C4-2B (cell line): Measurements from ENCODE around the gene LILRA6.
"Not testable (repeated sequence)": the region's sequence is repeated elsewhere in the genome, so short reads cannot be mapped to it uniquely, and the experiment has no call there.

Source experiments
- H3K27ac ChIP-seq: fragments of 450-650 bp; 2 replicates; pipeline ENCODE4 v1.5.1; 2017
- ZFX ChIP-seq: fragments of 450-650 bp; IDR thresholded peaks from 2 replicates; pipeline ENCODE4 v1.6.1; 2017
- TF ChIP-seq, protein P1 (sequence below): fragments of 450-650 bp; conservative IDR thresholded peaks from 2 replicates; pipeline ENCODE4 v1.5.1; 2017; ENCODE audit warnings: mild to moderate bottlenecking

Gene LILRA6

DNA sequence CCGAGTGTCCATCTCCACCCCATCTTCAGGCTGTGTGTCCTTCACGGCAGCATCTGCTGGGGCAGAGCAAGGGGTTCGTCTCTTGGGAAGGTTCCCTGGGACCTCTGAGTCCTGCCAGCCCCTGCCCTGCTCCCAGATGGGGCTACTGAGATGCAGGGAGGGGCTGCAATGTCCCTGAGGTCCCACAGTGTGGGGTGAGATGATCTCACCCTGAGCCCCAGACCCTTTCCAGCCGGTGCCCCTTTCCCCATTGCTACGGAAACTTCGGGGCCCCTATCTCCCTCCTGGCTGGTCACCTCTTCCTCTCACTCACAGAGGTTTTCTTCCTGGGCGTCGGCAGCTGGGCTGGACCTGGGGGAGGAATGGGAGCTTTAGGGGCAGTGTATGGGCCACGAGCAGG, 33.4 kb upstream of the LILRA6 start:
- no peak overlapping the region for H3K27ac ChIP-seq
- TF ChIP-seq, protein P1, sequence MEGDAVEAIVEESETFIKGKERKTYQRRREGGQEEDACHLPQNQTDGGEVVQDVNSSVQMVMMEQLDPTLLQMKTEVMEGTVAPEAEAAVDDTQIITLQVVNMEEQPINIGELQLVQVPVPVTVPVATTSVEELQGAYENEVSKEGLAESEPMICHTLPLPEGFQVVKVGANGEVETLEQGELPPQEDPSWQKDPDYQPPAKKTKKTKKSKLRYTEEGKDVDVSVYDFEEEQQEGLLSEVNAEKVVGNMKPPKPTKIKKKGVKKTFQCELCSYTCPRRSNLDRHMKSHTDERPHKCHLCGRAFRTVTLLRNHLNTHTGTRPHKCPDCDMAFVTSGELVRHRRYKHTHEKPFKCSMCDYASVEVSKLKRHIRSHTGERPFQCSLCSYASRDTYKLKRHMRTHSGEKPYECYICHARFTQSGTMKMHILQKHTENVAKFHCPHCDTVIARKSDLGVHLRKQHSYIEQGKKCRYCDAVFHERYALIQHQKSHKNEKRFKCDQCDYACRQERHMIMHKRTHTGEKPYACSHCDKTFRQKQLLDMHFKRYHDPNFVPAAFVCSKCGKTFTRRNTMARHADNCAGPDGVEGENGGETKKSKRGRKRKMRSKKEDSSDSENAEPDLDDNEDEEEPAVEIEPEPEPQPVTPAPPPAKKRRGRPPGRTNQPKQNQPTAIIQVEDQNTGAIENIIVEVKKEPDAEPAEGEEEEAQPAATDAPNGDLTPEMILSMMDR, result no peak
- no peak for TF ChIP-seq ZFX

GRCh38 chr19:54274516-54274915, 31.9 kb upstream of the LILRA6 start:
- not testable (repeated sequence) for H3K27ac ChIP-seq

DNA sequence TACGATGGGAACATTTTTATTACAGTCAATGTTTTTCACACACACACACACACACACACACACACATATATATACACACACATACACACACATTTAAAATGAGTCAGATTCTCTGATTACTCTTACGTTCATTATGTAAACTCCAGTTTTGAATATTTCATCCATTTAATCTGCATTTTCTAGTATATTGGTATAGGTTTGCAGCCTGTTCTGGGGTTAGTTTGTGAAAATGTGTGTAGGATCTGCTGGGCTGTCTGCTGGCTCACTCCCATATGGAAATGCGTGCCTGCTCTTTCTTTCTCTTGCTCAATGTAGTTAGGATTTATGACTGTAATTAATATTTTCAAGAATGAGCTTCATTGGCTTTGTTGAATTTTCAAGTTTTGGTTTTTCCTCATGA, 31.2 kb upstream of the LILRA6 start:
- TF ChIP-seq, protein P1, result no peak
- no peak for TF ChIP-seq ZFX
- no peak overlapping the region for H3K27ac ChIP-seq

- not testable (repeated sequence) for H3K27ac ChIP-seq
Observed at GRCh38 chr19:54272181-54272580, 29.6 kb upstream of the LILRA6 start.

DNA sequence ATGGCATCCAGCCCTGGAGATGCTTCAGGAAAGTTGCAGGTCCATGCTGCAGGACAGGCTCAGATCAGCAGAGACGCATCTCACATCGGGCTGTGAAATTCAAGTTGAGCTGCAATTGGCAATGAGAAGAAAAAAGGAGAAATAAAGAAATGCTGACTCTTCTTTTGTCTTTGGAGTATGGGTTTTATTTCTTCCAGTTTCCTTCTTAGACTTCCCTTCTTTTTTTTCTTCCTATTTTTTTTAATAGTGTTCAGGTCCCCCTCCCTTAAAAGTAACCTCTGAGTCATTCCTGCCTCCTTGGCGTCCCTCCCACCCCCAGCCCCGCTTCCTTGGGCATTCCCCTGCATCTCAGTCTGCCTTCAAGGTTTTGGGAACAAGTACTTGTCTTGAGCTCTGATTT, 29.0 kb upstream of the LILRA6 start:
- H3K27ac ChIP-seq, result not testable (repeated sequence)

DNA sequence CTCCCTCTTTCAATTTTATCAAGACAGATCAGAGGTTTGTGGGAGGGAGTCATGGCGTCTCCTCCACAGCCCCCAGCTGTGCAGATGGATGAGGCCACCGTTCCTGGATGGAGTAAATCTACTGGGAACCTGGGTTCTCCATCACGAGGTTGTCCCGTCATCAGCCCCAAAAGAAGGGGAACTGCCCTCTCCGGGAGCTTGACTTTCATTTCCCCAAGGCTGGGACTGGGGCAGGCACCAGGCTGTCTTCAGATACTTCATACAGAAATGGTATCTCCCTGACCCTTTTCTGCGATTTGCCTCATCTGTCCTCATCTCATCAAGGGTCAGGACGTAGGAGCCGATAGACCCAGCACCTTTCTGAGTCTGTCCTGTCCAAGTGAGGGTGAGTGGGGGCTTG, 28.5 kb upstream of the LILRA6 start:
- TF ChIP-seq ZFX, result no peak
- TF ChIP-seq, protein P1, result no peak
- H3K27ac ChIP-seq, result no peak overlapping the region

DNA sequence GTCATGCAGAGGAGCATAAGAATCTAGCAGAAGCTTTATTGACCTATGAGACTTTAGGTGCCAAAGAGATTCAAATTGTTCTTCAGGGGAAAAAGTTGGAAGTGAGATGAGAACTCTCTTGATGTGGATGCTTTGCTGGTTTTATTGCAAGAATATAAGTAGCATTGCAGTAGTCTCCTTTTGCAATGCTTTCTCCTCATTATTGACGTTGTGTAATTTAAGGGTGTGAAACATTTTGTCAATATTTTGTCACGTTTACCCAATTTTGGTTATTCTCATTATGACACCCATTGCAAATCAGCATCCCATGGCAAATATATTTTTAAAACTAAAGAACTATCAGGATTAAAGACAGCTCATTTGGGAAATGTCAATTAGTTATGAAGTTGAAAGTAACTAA, 26.3 kb upstream of the LILRA6 start:
- no peak overlapping the region for H3K27ac ChIP-seq
- TF ChIP-seq ZFX, result no peak
- TF ChIP-seq, protein P1, result no peak

- TF ChIP-seq ZFX, result no peak
- TF ChIP-seq, protein P1, result peak; percentile 86
- no peak overlapping the region for H3K27ac ChIP-seq
Observed at GRCh38 chr19:54266133-54266532, 23.5 kb upstream of the LILRA6 start.

- no peak overlapping the region for H3K27ac ChIP-seq
- no peak for TF ChIP-seq ZFX
- TF ChIP-seq, protein P1, result no peak
Observed at GRCh38 chr19:54262470-54262869, 19.9 kb upstream of the LILRA6 start.
